HepG2 (cell line): Measurements from ENCODE around the gene MOB4. TPM values are rescaled to one million over a fixed set of nuclear protein-coding genes. Genes with fewer than 3 reads are reported as not detected.
A peak's percentile ranks its signal among the peaks of the same experiment; 100 is the strongest.

Experiments
- CREB1 ChIP-seq, 2 experiments: fragments of 450-650 bp in 1 of 2; IDR thresholded peaks; 2 replicates each; pipeline ENCODE4 v1.6.1; 2016 to 2017; ENCODE audit warnings: control low read depth in 1 of 2, mild to moderate bottlenecking in 1 of 2, missing compliant biosample characterization in 1 of 2, missing genetic modification characterization in 1 of 2
- HIVEP1 ChIP-seq: sonication (generic); formaldehyde crosslinking; IDR thresholded peaks from 2 replicates; pipeline ENCODE4 v1.4.0; 2020; ENCODE audit warnings: mild to moderate bottlenecking, missing genetic modification reagents
- MAFG ChIP-seq: sonication (generic); formaldehyde crosslinking; IDR thresholded peaks from 2 replicates; pipeline ENCODE4 v1.5.1; 2020; ENCODE audit warnings: mild to moderate bottlenecking, missing genetic modification reagents
- MIXL1 ChIP-seq: IDR thresholded peaks from 2 replicates; pipeline ENCODE4 v1.6.1; 2016
- MTF1 ChIP-seq: sonication (generic); formaldehyde crosslinking; IDR thresholded peaks from 2 replicates; pipeline ENCODE4 v1.5.0; 2020; ENCODE audit warnings: missing genetic modification reagents
- NFE2L2 ChIP-seq: fragments of 150-350 bp; IDR thresholded peaks from 2 replicates; pipeline ENCODE4 v1.6.1; 2014; ENCODE audit warnings: low read length
- NFIB ChIP-seq: sonication (generic); formaldehyde crosslinking; IDR thresholded peaks from 2 replicates; pipeline ENCODE4 v1.9.0; 2021; ENCODE audit warnings: missing genetic modification reagents, mild to moderate bottlenecking, borderline replicate concordance
- PRMT3 ChIP-seq: sonication (generic); formaldehyde crosslinking; IDR thresholded peaks from 2 replicates; pipeline ENCODE4 v1.8.1; 2022; ENCODE audit warnings: low read depth, mild to moderate bottlenecking, moderate library complexity, missing genetic modification reagents, borderline replicate concordance
- PRPF4 ChIP-seq: fragments of 200-400 bp; formaldehyde crosslinking; IDR thresholded peaks from 2 replicates; pipeline ENCODE4 v1.6.1; 2016; ENCODE audit warnings: low read length, low read depth; ENCODE audit not compliant: poor library complexity, severe bottlenecking
- SETDB1 ChIP-seq: sonication (generic); formaldehyde crosslinking; IDR thresholded peaks from 2 replicates; pipeline ENCODE4 v1.5.1; 2020; ENCODE audit warnings: missing genetic modification reagents, mild to moderate bottlenecking, borderline replicate concordance
- SIX4 ChIP-seq: sonication (generic); formaldehyde crosslinking; IDR thresholded peaks from 2 replicates; pipeline ENCODE4 v1.4.0; 2020; ENCODE audit warnings: missing genetic modification reagents
- SP2 ChIP-seq: sonication (generic); formaldehyde crosslinking; IDR thresholded peaks from 2 replicates; pipeline ENCODE4 v1.5.1; 2020; ENCODE audit warnings: mild to moderate bottlenecking, missing genetic modification reagents
- SRY ChIP-seq: sonication (generic); formaldehyde crosslinking; IDR thresholded peaks from 2 replicates; pipeline ENCODE4 v1.8.0; 2022; ENCODE audit warnings: mild to moderate bottlenecking, missing genetic modification reagents
- TBP ChIP-seq: sonication (generic); formaldehyde crosslinking; IDR thresholded peaks from 2 replicates; pipeline ENCODE4 v1.5.0; 2020; ENCODE audit warnings: missing genetic modification reagents
- ZBTB1 ChIP-seq: sonication (generic); formaldehyde crosslinking; IDR thresholded peaks from 2 replicates; pipeline ENCODE4 v1.4.0; 2020; ENCODE audit warnings: missing genetic modification reagents, borderline replicate concordance
- ZNF354B ChIP-seq: sonication (generic); formaldehyde crosslinking; IDR thresholded peaks from 2 replicates; pipeline ENCODE4 v1.8.0; 2022; ENCODE audit warnings: mild to moderate bottlenecking, missing genetic modification reagents
- ZNF614 ChIP-seq: IDR thresholded peaks from 2 replicates; pipeline ENCODE4 v1.6.1; 2018; ENCODE audit warnings: missing biosample characterization, missing genetic modification reagents, inconsistent platforms, borderline replicate concordance
- ZNF776 ChIP-seq: sonication (generic); formaldehyde crosslinking; IDR thresholded peaks from 2 replicates; pipeline ENCODE4 v1.4.0; 2020; ENCODE audit warnings: mild to moderate bottlenecking, missing genetic modification reagents
- ZNF781 ChIP-seq: sonication (generic); formaldehyde crosslinking; IDR thresholded peaks from 2 replicates; pipeline ENCODE4 v1.5.1; 2020; ENCODE audit warnings: borderline replicate concordance, mild to moderate bottlenecking, missing genetic modification reagents; ENCODE audit errors: not compliant biosample characterization
- ZSCAN20 ChIP-seq: sonication (generic); formaldehyde crosslinking; IDR thresholded peaks from 2 replicates; pipeline ENCODE4 v1.4.0; 2020; ENCODE audit warnings: missing genetic modification reagents, mild to moderate bottlenecking, borderline replicate concordance
- polyA plus RNA-seq, 8 experiments: library from polyadenylated mRNA; depleted of rRNA in 3 of 8; stranded (reverse) in 7 of 8; unstranded in 1 of 8; fragments of >200 nt; fragmentation: Illumina TruSeq in 4 of 8; extraction: Trizol in 4 of 8; gene quantifications; 2 replicates each; pipeline versions ENCODE4 v1.2.1 to v1.2.3, GENCODE V29; 2011 to 2016; ENCODE audit warnings: low read depth in 4 of 8, missing spikeins in 1 of 8, mixed read lengths in 1 of 8; ENCODE audit not compliant: insufficient read depth in 1 of 8
- total RNA-seq, 5 experiments: library from RNA; depleted of rRNA; stranded (reverse); fragments of >200 nt; fragmentation: Illumina TruSeq; extraction: Trizol; gene quantifications; 2 replicates each; pipeline ENCODE4 v1.2.3, GENCODE V29; 2016; ENCODE audit warnings: low read depth in 1 of 5
- TF ChIP-seq, protein P1 (sequence below): IDR thresholded peaks from 2 replicates; pipeline ENCODE4 v1.6.1; 2016; ENCODE audit warnings: low read depth, borderline replicate concordance
- TF ChIP-seq, protein P2 (sequence below): IDR thresholded peaks from 2 replicates; pipeline ENCODE4 v1.6.1; 2016; ENCODE audit warnings: control low read depth
- TF ChIP-seq, protein P3 (sequence below): sonication (generic); formaldehyde crosslinking; IDR thresholded peaks from 2 replicates; pipeline ENCODE4 v1.4.0; 2020; ENCODE audit warnings: mild to moderate bottlenecking, missing genetic modification reagents
- TF ChIP-seq, protein P4 (sequence below): sonication (generic); formaldehyde crosslinking; IDR thresholded peaks from 2 replicates; pipeline ENCODE4 v1.4.0; 2020; ENCODE audit warnings: missing genetic modification reagents
- TF ChIP-seq, protein P5 (sequence below): sonication (generic); formaldehyde crosslinking; IDR thresholded peaks from 2 replicates; pipeline ENCODE4 v1.8.0; 2022; ENCODE audit warnings: missing genetic modification reagents, mild to moderate bottlenecking, inconsistent platforms, borderline replicate concordance
- TF ChIP-seq, protein P6 (sequence below): sonication (generic); formaldehyde crosslinking; IDR thresholded peaks from 2 replicates; pipeline ENCODE4 v1.5.0; 2020; ENCODE audit warnings: mild to moderate bottlenecking, missing genetic modification reagents

Gene MOB4
- total and polyA plus RNA-seq, 2 of the 13 experiments (the other 11 are each of a cell fraction or from before 2014, with no cell fraction given) = 35.7 to 38.6 TPM

DNA sequence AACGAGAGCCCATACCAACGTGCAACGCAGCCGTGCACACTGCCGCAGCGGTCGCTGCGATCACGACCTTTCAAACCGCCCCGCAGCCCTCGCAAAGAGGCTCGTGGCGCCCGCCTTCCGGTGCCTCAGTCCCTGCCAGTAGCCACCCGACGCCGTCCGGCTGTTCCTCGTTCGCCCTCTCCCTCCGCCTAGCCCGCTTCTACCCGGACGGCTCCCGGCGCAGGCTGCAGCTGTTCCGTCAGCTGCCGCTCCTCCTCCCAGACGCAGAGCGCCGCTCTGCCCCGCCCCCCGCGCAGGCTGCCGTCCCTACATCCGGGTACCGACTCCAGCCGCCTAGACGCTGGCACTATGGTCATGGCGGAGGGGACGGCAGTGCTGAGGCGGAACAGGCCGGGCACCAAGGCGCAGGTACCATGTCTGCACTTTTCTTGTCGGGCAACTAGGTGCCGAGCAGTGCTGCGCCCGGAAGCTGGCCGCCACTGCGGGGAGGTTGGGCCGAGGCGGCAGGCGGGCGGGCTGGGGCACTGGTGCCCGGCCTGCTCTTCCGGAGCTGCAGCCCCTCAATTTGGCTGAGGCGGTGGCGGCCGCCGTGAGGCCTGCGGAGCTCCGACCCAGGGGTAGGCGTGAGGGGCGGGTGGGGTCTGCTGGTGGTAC is at the start of gene MOB4 (continued):
- TF ChIP-seq SP2 (CRISPR knock-in tag) = peak; percentile 61
- peak; percentile 91 for TF ChIP-seq PRMT3 (CRISPR knock-in tag)
- TF ChIP-seq, protein P1, sequence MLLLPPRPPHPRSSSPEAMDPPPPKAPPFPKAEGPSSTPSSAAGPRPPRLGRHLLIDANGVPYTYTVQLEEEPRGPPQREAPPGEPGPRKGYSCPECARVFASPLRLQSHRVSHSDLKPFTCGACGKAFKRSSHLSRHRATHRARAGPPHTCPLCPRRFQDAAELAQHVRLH (CRISPR knock-in tag) = peak; percentile 100
- no peak for TF ChIP-seq NFE2L2
- TF ChIP-seq PRPF4 = peak; percentile 15
- TF ChIP-seq, protein P2, sequence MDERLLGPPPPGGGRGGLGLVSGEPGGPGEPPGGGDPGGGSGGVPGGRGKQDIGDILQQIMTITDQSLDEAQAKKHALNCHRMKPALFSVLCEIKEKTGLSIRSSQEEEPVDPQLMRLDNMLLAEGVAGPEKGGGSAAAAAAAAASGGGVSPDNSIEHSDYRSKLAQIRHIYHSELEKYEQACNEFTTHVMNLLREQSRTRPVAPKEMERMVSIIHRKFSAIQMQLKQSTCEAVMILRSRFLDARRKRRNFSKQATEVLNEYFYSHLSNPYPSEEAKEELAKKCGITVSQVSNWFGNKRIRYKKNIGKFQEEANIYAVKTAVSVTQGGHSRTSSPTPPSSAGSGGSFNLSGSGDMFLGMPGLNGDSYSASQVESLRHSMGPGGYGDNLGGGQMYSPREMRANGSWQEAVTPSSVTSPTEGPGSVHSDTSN = peak; percentile 71
- peak; percentile 95 for TF ChIP-seq ZNF776 (CRISPR knock-in tag)
- TF ChIP-seq SRY (CRISPR knock-in tag) = no peak; the same call in 1 of the 2 replicates
- no peak for TF ChIP-seq SETDB1
- TF ChIP-seq ZNF354B = 0 out of 2 replicates have a peak, but pooled peaks have one; percentile 43
- TF ChIP-seq ZSCAN20 (CRISPR knock-in tag) = no peak; the same call in none of the 2 replicates
- TF ChIP-seq, protein P3, sequence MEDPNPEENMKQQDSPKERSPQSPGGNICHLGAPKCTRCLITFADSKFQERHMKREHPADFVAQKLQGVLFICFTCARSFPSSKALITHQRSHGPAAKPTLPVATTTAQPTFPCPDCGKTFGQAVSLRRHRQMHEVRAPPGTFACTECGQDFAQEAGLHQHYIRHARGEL (CRISPR knock-in tag) = peak; percentile 43; the same call in 1 of the 2 replicates
- TF ChIP-seq, protein P4, sequence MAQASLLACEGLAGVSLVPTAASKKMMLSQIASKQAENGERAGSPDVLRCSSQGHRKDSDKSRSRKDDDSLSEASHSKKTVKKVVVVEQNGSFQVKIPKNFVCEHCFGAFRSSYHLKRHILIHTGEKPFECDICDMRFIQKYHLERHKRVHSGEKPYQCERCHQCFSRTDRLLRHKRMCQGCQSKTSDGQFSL (CRISPR knock-in tag) = no peak; the same call in 1 of the 2 replicates
- TF ChIP-seq MIXL1 (CRISPR knock-in tag) = peak; percentile 94
- TF ChIP-seq, protein P5, sequence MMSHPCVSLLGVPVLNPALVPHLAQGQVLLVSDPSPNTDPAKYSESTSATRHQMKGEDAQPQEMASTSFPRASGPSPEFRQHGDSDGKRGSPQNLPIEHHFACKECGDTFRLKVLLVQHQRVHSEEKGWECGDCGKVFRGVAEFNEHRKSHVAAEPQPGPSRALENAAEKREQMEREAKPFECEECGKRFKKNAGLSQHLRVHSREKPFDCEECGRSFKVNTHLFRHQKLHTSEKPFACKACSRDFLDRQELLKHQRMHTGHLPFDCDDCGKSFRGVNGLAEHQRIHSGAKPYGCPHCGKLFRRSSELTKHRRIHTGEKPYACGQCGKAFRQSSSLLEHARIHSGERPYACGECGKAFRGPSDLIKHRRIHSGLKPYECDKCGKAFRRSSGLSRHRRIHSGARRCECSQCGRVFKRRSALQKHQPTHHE = peak; percentile 95
- peak; percentile 79; the same call in 1 of the 2 replicates for TF ChIP-seq TBP (CRISPR knock-in tag)
- peak; percentile 97 for TF ChIP-seq ZNF781 (CRISPR knock-in tag)
- TF ChIP-seq ZNF614 = peak; percentile 99
- peak; percentile 98 for TF ChIP-seq HIVEP1 (CRISPR knock-in tag)
- TF ChIP-seq MTF1 (CRISPR knock-in tag) = no peak; the same call in none of the 2 replicates
- TF ChIP-seq CREB1 (IDR thresholded peaks at IDR 0.05) = peak; percentile 85
- peak; percentile 87 for TF ChIP-seq CREB1 (CRISPR knock-in tag; IDR thresholded peaks at IDR 0.05)
- TF ChIP-seq MAFG (CRISPR knock-in tag) = no peak
- TF ChIP-seq, protein P6, sequence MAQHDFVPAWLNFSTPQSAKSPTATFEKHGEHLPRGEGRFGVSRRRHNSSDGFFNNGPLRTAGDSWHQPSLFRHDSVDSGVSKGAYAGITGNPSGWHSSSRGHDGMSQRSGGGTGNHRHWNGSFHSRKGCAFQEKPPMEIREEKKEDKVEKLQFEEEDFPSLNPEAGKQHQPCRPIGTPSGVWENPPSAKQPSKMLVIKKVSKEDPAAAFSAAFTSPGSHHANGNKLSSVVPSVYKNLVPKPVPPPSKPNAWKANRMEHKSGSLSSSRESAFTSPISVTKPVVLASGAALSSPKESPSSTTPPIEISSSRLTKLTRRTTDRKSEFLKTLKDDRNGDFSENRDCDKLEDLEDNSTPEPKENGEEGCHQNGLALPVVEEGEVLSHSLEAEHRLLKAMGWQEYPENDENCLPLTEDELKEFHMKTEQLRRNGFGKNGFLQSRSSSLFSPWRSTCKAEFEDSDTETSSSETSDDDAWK (CRISPR knock-in tag) = no peak
- no peak for TF ChIP-seq NFIB
- peak; percentile 87; the same call in 1 of the 2 replicates for TF ChIP-seq SIX4 (CRISPR knock-in tag)
- TF ChIP-seq ZBTB1 (CRISPR knock-in tag) = no peak; the same call in 1 of the 2 replicates
